DND-41 (cell line): Measurements from ENCODE around the gene KCNJ6.
"Not testable (repeated sequence)": the region's sequence is repeated elsewhere in the genome, so short reads cannot be mapped to it uniquely, and the experiment has no call there.

Source experiments
- ATAC-seq: fragments of 200-7000 bp; cut with Tn5 transposase; 3 replicates; pipeline ENCODE4 v1.9.1; 2021; ENCODE audit warnings: low read depth; ENCODE audit not compliant: insufficient read depth
- DNase-seq: peaks from one replicate; pipeline ENCODE4 v3.0.0-alpha.2; 2020
- H2AFZ ChIP-seq: 2 replicates; pipeline ENCODE4 v1.6.0; 2012; ENCODE audit warnings: low read depth, low read length
- H3K27ac ChIP-seq: 2 replicates; pipeline ENCODE4 v1.5.1; 2012; ENCODE audit warnings: low read length, inconsistent platforms
- H3K27me3 ChIP-seq: fragments of 200-600 bp; sonication (generic); 2 replicates; pipeline ENCODE4 v1.6.0; 2012; ENCODE audit warnings: low read length, mild to moderate bottlenecking, inconsistent platforms; ENCODE audit not compliant: insufficient read depth, poor library complexity
- H3K36me3 ChIP-seq: 2 replicates; pipeline ENCODE4 v1.5.1; 2012; ENCODE audit warnings: low read length, inconsistent platforms; ENCODE audit not compliant: insufficient read depth
- H3K4me1 ChIP-seq: 2 replicates; pipeline ENCODE4 v1.5.1; 2012; ENCODE audit warnings: mild to moderate bottlenecking, low read length; ENCODE audit not compliant: insufficient read depth
- H3K4me2 ChIP-seq: 2 replicates; pipeline ENCODE4 v1.6.0; 2012; ENCODE audit warnings: mild to moderate bottlenecking, moderate library complexity, low read length, inconsistent platforms; ENCODE audit not compliant: insufficient read depth
- H3K4me3 ChIP-seq, 2 experiments: fragments of 200-600 bp in 1 of 2; shearing (Covaris generic) in 1 of 2; 2 replicates each; pipeline ENCODE4 v1.5.1; 2012 to 2016; ENCODE audit warnings: inconsistent platforms in 2 of 2, low read length in 2 of 2, mild to moderate bottlenecking in 2 of 2, low read depth in 1 of 2, moderate library complexity in 1 of 2
- H3K79me2 ChIP-seq: 2 replicates; pipeline ENCODE4 v1.6.0; 2012; ENCODE audit warnings: low read length, inconsistent platforms; ENCODE audit not compliant: insufficient read depth
- H3K9ac ChIP-seq: 2 replicates; pipeline ENCODE4 v1.6.0; 2012; ENCODE audit warnings: low read depth, mild to moderate bottlenecking, inconsistent platforms, low read length, moderate library complexity
- H3K9me3 ChIP-seq: 2 replicates; pipeline ENCODE4 v1.5.1; 2012; ENCODE audit warnings: low read length, moderate library complexity, mild to moderate bottlenecking, inconsistent platforms; ENCODE audit not compliant: insufficient read depth, severe bottlenecking
- H4K20me1 ChIP-seq: 2 replicates; pipeline ENCODE4 v1.6.0; 2012; ENCODE audit warnings: low read length; ENCODE audit not compliant: insufficient read depth
- CTCF ChIP-seq: IDR thresholded peaks from 2 replicates; pipeline ENCODE4 v1.5.1; 2012; ENCODE audit warnings: borderline replicate concordance, low read length, moderate library complexity, mild to moderate bottlenecking; ENCODE audit not compliant: poor library complexity, severe bottlenecking; ENCODE audit errors: extremely low read depth
- EZH2 ChIP-seq: IDR thresholded peaks from 3 replicates; pipeline ENCODE4 v1.6.1; 2012; ENCODE audit warnings: borderline replicate concordance, low read depth, mild to moderate bottlenecking, moderate library complexity, low read length, inconsistent platforms; ENCODE audit not compliant: severe bottlenecking

The KCNJ6 gene

GRCh38 chr21:37593740-37594471 lies 322.4 kb downstream of the KCNJ6 start:
- ATAC-seq (no peak), DNase-seq (no peak)
- Histone ChIP-seq H3K79me2 (no peaks in the 10 kb centered on the region), H2AFZ (no peak overlapping the region), H3K27ac (no peak overlapping the region), H3K4me3 (no peak overlapping the region), H3K9me3 (no peaks in the 10 kb centered on the region), H3K9ac (no peak overlapping the region), H3K27me3 (peaks cover 2% of the 10 kb centered on the region), H3K4me2 (no peak overlapping the region), H4K20me1 (no peaks in the 10 kb centered on the region), H3K4me1 (no peaks in the 10 kb centered on the region), H3K36me3 (no peaks in the 10 kb centered on the region)
- no peak for TF ChIP-seq CTCF
- TF ChIP-seq EZH2 = no peak

- H3K36me3 ChIP-seq = no peaks in the 10 kb centered on the region
- H3K79me2 ChIP-seq = no peaks in the 10 kb centered on the region
- no peak overlapping the region for H2AFZ ChIP-seq
- no peak overlapping the region for H3K4me2 ChIP-seq
- no peak for TF ChIP-seq EZH2
- TF ChIP-seq CTCF = no peak
- H3K27me3 ChIP-seq = peaks cover 2% of the 10 kb centered on the region
- DNase-seq (no peak), ATAC-seq (0 out of 3 replicates have a peak, but pooled peaks have one; percentile 45)
- no peak overlapping the region for H3K27ac ChIP-seq
- H4K20me1 ChIP-seq = no peaks in the 10 kb centered on the region
- no peak overlapping the region for H3K4me3 ChIP-seq
- H3K4me1 ChIP-seq = no peaks in the 10 kb centered on the region
- no peak overlapping the region for H3K9ac ChIP-seq
- H3K9me3 ChIP-seq = no peaks in the 10 kb centered on the region
These were observed 323.2 kb downstream of the KCNJ6 start for GRCh38 chr21:37593015-37593414.

GRCh38 chr21:37592496-37592895 lies 323.8 kb downstream of the KCNJ6 start:
- Histone ChIP-seq H3K79me2 (no peaks in the 10 kb centered on the region), H3K9me3 (no peaks in the 10 kb centered on the region), H3K36me3 (no peaks in the 10 kb centered on the region), H3K4me3 (no peak overlapping the region), H2AFZ (no peak overlapping the region), H3K27me3 (peaks cover 2% of the 10 kb centered on the region), H3K27ac (no peak overlapping the region), H3K4me2 (no peak overlapping the region), H3K9ac (no peak overlapping the region), H3K4me1 (no peaks in the 10 kb centered on the region), H4K20me1 (no peaks in the 10 kb centered on the region)
- no peak for TF ChIP-seq CTCF
- TF ChIP-seq EZH2 = no peak
- DNase-seq = no peak
- no peak for ATAC-seq

- H3K36me3 ChIP-seq, H3K4me1 ChIP-seq, DNase-seq, H3K4me2 ChIP-seq, H3K9me3 ChIP-seq, H3K27ac ChIP-seq, H3K4me3 ChIP-seq, H2AFZ ChIP-seq, H4K20me1 ChIP-seq, H3K27me3 ChIP-seq, H3K9ac ChIP-seq, ATAC-seq, H3K79me2 ChIP-seq: not testable (repeated sequence)
These were observed 324.3 kb downstream of the KCNJ6 start for GRCh38 chr21:37591994-37592393.

- not testable (repeated sequence) for H3K27me3 ChIP-seq
These were observed 325.4 kb downstream of the KCNJ6 start for GRCh38 chr21:37590836-37591235.

GRCh38 chr21:37588644-37589043 lies 327.6 kb downstream of the KCNJ6 start:
- H3K27me3 ChIP-seq, H3K9me3 ChIP-seq, H3K9ac ChIP-seq, H3K4me3 ChIP-seq, H3K4me2 ChIP-seq, H4K20me1 ChIP-seq, ATAC-seq, DNase-seq, H3K4me1 ChIP-seq, H3K36me3 ChIP-seq, H2AFZ ChIP-seq, H3K79me2 ChIP-seq, H3K27ac ChIP-seq: not testable (repeated sequence)

More at GRCh38 chr21:37590836-37591235, 325.4 kb downstream of the KCNJ6 start:
- H3K4me2 ChIP-seq, H3K9ac ChIP-seq, H3K36me3 ChIP-seq, H3K9me3 ChIP-seq, H3K4me3 ChIP-seq, DNase-seq, H3K27ac ChIP-seq, H4K20me1 ChIP-seq, H3K79me2 ChIP-seq, ATAC-seq, H2AFZ ChIP-seq, H3K4me1 ChIP-seq: not testable (repeated sequence)
